Naive B cell (primary cell): Measurements from ENCODE around the gene TAGAP. TPM values are rescaled to one million over a fixed set of nuclear protein-coding genes. Genes with fewer than 3 reads are reported as not detected.
"Not testable (repeated sequence)": the region's sequence is repeated elsewhere in the genome, so short reads cannot be mapped to it uniquely, and the experiment has no call there.

Experiments used
- ATAC-seq, 2 donors: fragments of 150-1000 bp; cut with Tn5 transposase; 2 replicates each; pipeline ENCODE4 v1.10.0; 2021; ENCODE audit warnings: low read depth in 2 of 2, mild to moderate bottlenecking in 2 of 2, moderate library complexity in 2 of 2
- DNase-seq: peaks from one replicate; pipeline ENCODE4 v3.0.0; 2022
- H3K27ac Mint-ChIP-seq, 6 donors: one replicate each; pipeline ENCODE4 v1.8.0; 2020 to 2022; ENCODE audit warnings: mild to moderate bottlenecking in 6 of 6, mixed read lengths in 6 of 6, moderate library complexity in 5 of 6, inconsistent platforms in 2 of 6
- H3K27me3 Mint-ChIP-seq, 3 donors: one replicate each; pipeline ENCODE4 v1.8.0; 2021 to 2022; ENCODE audit warnings: mixed read lengths in 3 of 3, mild to moderate bottlenecking in 1 of 3
- H3K36me3 Mint-ChIP-seq, 2 donors: one replicate each; pipeline ENCODE4 v1.8.0; 2020 to 2022; ENCODE audit warnings: mixed read lengths in 2 of 2, inconsistent platforms in 1 of 2, mild to moderate bottlenecking in 1 of 2
- H3K4me1 Mint-ChIP-seq, 3 donors: one replicate each; pipeline ENCODE4 v1.8.0; 2020 to 2022; ENCODE audit warnings: mixed read lengths in 3 of 3, inconsistent platforms in 1 of 3, mild to moderate bottlenecking in 1 of 3, moderate library complexity in 1 of 3
- H3K4me3 Mint-ChIP-seq, 8 donors: one replicate each; pipeline ENCODE4 v1.8.0; 2020 to 2022; ENCODE audit warnings: mild to moderate bottlenecking in 8 of 8, mixed read lengths in 8 of 8, moderate library complexity in 8 of 8, inconsistent platforms in 2 of 8
- H3K9me3 Mint-ChIP-seq, 7 donors: one replicate each; pipeline ENCODE4 v1.8.0; 2020 to 2022; ENCODE audit warnings: mixed read lengths in 7 of 7, mild to moderate bottlenecking in 5 of 7, inconsistent platforms in 2 of 7, moderate library complexity in 1 of 7
- polyA plus RNA-seq, 6 donors: library from polyadenylated mRNA; unstranded; fragments of 300-500 nt; fragmentation: Illumina TruSeq; gene quantifications; one replicate each; pipeline ENCODE4 v1.2.3, GENCODE V29; 2021; ENCODE audit warnings: low read depth in 6 of 6

TAGAP gene
- polyA plus RNA-seq, 6 donors from 2014 or later: 259 to 433 (median 379) TPM

DNA sequence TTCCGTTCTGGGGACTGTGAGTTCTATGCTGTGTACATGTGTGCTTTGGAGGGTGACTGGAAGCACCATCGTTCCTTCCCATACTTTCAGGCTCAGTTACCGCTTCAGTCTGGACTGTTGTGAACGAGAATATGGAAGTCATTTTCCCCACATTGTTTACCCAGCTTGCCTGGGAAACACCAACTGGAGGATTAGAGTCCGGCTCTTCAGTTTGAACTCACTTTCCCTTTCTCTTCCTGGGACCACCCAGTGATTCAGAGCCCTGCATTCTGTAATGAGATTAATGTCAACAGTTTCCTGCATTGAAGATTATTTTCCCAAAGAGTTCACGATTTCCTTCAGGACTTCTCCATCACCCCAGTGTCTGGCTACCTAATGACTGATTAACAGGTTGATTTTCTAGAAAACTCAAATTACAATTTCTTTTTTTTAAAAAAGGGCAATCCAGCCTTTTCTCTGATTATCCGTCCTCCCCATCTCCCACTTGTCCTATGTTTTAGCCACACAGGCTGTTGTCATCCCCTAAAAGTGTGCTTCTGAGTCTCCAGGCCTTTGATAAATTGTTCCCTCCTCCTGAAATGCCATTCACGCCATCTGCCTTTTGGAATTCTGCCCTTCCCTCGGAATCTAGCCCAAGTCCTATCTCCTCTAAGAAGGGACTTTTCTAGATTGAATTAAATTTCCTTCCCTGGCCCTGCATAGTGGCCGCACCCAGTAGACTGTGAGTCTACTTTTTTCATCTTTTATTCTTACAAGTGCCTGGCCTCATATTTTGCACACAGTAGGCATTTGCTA, 3.3 kb upstream of the TAGAP start:
- peak overlapping the region in 2 of 8 donors; percentile 32 to 47 for H3K4me3 Mint-ChIP-seq
- H3K36me3 Mint-ChIP-seq: peaks cover 3 to 15% of the 10 kb centered on the region in 2 donors
- H3K9me3 Mint-ChIP-seq: no peaks in the 10 kb centered on the region
- peaks cover 23 to 41% (median 40%) of the 10 kb centered on the region in 3 donors for H3K4me1 Mint-ChIP-seq
- peak overlapping the region in 4 of 6 donors; percentile 7 to 90 (median 50) for H3K27ac Mint-ChIP-seq
- no peaks in the 10 kb centered on the region for H3K27me3 Mint-ChIP-seq
- no peak for ATAC-seq
- no peak for DNase-seq

- no peak for ATAC-seq
- H3K36me3 Mint-ChIP-seq: peaks cover 23 to 33% of the 10 kb centered on the region in 2 donors
- peak overlapping the region in 7 of 8 donors; percentile 92 to 100 (median 99) for H3K4me3 Mint-ChIP-seq
- no peaks in the 10 kb centered on the region for H3K9me3 Mint-ChIP-seq
- H3K27me3 Mint-ChIP-seq: no peaks in the 10 kb centered on the region
- H3K27ac Mint-ChIP-seq: peak overlapping the region; percentile 99 to 100 (median 100)
- no peak for DNase-seq
- H3K4me1 Mint-ChIP-seq: peaks cover 37 to 50% (median 46%) of the 10 kb centered on the region in 3 donors
Measured at GRCh38 chr6:159045801-159046200, 1.0 kb upstream of the TAGAP start.

GRCh38 chr6:159043947-159044346, 844 bp downstream of the TAGAP start:
- ATAC-seq: no peak
- H3K4me1 Mint-ChIP-seq: peaks cover 45 to 64% (median 64%) of the 10 kb centered on the region in 3 donors
- no peak for DNase-seq
- H3K27me3 Mint-ChIP-seq: no peaks in the 10 kb centered on the region
- peaks cover 26 to 42% of the 10 kb centered on the region in 2 donors for H3K36me3 Mint-ChIP-seq
- H3K9me3 Mint-ChIP-seq: no peaks in the 10 kb centered on the region
- peak overlapping the region; percentile 92 to 100 (median 100) for H3K4me3 Mint-ChIP-seq
- peak overlapping the region; percentile 99 to 100 (median 100) for H3K27ac Mint-ChIP-seq

DNA sequence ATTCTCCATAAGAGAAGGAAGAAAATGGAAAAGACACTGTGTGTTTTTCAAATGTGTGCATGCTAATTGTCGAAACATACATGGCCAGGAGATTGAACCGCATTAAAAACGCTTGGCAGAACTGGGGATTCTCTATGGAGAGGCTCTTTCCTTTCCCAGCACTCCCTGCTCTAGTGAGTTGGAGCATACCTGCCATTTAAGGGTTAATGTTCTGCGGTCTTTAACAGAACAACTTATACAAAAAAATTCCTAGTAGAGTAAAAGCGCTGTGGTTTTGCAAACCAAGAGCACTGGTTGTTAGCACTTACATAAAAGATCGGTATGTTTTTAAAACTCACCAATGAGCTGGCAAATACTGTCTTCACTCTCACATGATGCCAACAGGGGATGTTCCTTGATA, 1.5 kb downstream of the TAGAP start:
- Mint-ChIP-seq H3K36me3 (peaks cover 31 to 46% of the 10 kb centered on the region in 2 donors), H3K4me1 (peaks cover 48 to 70% (median 67%) of the 10 kb centered on the region in 3 donors), H3K27me3 (no peaks in the 10 kb centered on the region), H3K4me3 (peak overlapping the region; percentile 92 to 100 (median 100)), H3K9me3 (no peaks in the 10 kb centered on the region), H3K27ac (peak overlapping the region; percentile 99 to 100 (median 100))
- ATAC-seq (no peak), DNase-seq (no peak)

DNA sequence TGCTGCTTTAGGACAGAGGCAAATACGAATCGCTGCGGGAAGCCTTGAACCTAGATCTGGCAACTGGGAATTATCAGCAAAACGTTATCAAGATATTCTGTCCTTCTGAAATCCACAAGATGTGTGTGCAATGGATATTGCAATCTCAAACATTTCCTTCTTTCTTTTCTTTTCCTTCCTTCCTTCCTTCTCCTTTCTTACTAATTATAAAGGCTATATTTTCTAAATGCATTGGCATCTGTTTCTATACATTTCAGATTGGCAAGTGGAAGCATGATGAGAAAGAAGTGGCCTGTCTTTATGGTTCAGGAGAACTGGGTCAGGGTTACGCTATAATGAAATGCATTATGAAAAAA, 2.0 kb downstream of the TAGAP start:
- DNase-seq: no peak
- H3K27ac Mint-ChIP-seq: peak overlapping the region; percentile 99 to 100 (median 100)
- no peak for ATAC-seq
- H3K27me3 Mint-ChIP-seq: no peaks in the 10 kb centered on the region
- no peaks in the 10 kb centered on the region for H3K9me3 Mint-ChIP-seq
- H3K4me3 Mint-ChIP-seq: peak overlapping the region; percentile 92 to 100 (median 100)
- peaks cover 32 to 46% of the 10 kb centered on the region in 2 donors for H3K36me3 Mint-ChIP-seq
- peaks cover 45 to 74% (median 65%) of the 10 kb centered on the region in 3 donors for H3K4me1 Mint-ChIP-seq

DNA sequence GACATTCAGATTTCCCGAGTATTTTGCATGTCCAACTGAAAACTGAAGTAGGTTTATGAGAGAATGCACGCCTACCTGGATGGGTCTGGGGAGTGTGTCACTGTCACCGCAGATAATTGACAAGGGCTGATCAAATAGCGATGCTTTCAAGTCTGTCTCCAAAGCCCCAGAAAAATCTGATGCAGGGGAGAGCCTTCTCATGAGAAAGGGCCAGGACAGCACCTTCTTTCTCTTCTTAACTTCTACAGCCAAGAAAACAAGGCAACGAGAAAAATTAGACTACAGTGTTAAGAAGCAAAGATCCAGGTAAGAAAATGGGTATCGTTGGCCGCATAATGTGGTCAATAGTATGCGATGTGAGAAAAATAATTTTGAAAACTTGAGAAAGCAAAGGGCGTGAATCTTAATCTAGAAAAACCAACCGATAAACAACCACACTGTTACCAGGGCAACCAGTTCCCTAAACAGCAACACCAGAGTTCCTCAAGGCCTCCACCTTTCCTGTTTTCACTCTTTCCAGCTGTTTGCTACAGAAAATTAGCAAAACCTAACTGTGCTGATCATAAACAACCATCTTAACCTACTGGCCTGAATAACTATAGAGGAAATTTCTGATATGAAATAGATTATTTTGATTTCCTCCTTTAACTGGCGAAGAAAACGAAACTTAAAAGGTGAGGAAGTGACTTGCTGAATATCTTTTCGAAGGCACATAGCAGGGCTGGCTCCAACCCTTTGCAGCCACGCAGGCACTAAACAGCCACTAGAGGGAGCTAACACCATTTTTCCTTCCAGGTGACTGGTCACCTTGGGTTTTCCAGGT, 2.6 kb downstream of the TAGAP start:
- no peaks in the 10 kb centered on the region for H3K9me3 Mint-ChIP-seq
- peak overlapping the region; percentile 92 to 100 (median 100) for H3K4me3 Mint-ChIP-seq
- peak; percentile 83 for DNase-seq

GRCh38 chr6:159041181-159041580, 3.6 kb downstream of the TAGAP start:
- no peaks in the 10 kb centered on the region for H3K27me3 Mint-ChIP-seq
- H3K4me3 Mint-ChIP-seq: peak overlapping the region; percentile 80 to 100 (median 99)
- ATAC-seq: no peak
- peaks cover 39 to 50% of the 10 kb centered on the region in 2 donors for H3K36me3 Mint-ChIP-seq
- H3K4me1 Mint-ChIP-seq: peaks cover 52 to 78% (median 70%) of the 10 kb centered on the region in 3 donors
- no peaks in the 10 kb centered on the region for H3K9me3 Mint-ChIP-seq
- no peak for DNase-seq
- H3K27ac Mint-ChIP-seq: peak overlapping the region; percentile 99 to 100 (median 100)

More for the DNA sequence above, 2.6 kb downstream of the TAGAP start:
- peak; percentile 51 to 54 for ATAC-seq
- Mint-ChIP-seq H3K4me1 (peaks cover 49 to 79% (median 69%) of the 10 kb centered on the region in 3 donors), H3K27me3 (no peaks in the 10 kb centered on the region), H3K27ac (peak overlapping the region; percentile 99 to 100 (median 100)), H3K36me3 (peaks cover 38 to 50% of the 10 kb centered on the region in 2 donors)

- no peaks in the 10 kb centered on the region for H3K27me3 Mint-ChIP-seq
- peaks cover 47 to 59% of the 10 kb centered on the region in 2 donors for H3K36me3 Mint-ChIP-seq
- no peaks in the 10 kb centered on the region for H3K9me3 Mint-ChIP-seq
- H3K4me1 Mint-ChIP-seq: peaks cover 53 to 78% (median 71%) of the 10 kb centered on the region in 3 donors
- peak overlapping the region; percentile 97 to 100 (median 100) for H3K27ac Mint-ChIP-seq
- ATAC-seq (no peak), DNase-seq (no peak)
- peak overlapping the region; percentile 81 to 100 (median 99) for H3K4me3 Mint-ChIP-seq
Measured at GRCh38 chr6:159039885-159040258, 4.9 kb downstream of the TAGAP start.

DNA sequence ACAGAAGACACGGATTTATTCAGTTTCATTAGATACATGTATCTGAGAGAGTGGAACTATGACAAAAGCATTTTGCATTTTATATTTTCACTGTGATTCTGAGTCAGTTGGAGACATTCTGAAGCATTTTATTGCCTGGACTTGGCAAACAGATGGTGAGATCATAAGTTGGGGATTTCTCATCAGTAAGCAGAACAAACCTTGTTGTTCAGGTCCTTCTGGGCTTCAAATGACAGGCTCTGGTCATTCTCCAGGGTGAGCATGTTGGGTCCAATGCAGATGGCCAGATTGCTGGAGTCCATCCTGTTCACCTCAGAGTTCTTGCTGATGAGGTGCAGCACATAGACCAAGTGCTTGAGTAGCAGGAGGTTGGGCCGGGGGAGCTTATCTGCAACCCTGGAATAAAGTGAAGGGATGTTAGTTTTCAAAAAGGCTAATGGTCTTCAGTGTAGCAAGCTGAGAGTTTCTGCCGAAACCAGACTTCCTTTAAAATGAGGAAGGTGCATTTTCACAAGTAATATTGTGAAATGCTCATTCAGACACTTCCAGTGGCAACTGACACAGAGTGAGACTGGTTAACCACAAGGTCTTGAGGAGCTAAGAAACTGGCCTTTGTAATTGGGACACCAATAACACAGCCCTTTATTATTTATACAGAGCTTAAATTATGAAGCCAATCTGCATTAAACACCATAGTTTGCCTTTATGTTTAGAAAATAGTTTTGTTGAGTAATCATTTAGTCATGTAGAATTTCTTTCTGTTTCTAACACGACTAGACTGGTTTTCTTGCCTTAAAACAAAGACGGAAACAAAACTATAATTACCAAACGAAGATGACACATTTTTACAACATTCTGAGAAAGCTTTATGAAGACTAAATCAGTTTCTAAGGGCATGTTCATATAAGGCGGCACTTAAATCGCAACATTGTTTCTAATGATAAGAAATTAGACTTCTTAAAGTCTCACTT, 5.6 kb downstream of the TAGAP start:
- Mint-ChIP-seq H3K4me1 (peaks cover 53 to 80% (median 73%) of the 10 kb centered on the region in 3 donors), H3K4me3 (peak overlapping the region; percentile 81 to 100 (median 94)), H3K27ac (peak overlapping the region; percentile 94 to 100 (median 99)), H3K36me3 (peaks cover 47 to 54% of the 10 kb centered on the region in 2 donors), H3K9me3 (no peaks in the 10 kb centered on the region), H3K27me3 (no peaks in the 10 kb centered on the region)
- DNase-seq (peak; percentile 73), ATAC-seq (peak; percentile 50 to 62)

- H3K9me3 Mint-ChIP-seq, H3K27me3 Mint-ChIP-seq, ATAC-seq, DNase-seq: not testable (repeated sequence)
- H3K27ac Mint-ChIP-seq: peak overlapping the region; percentile 91 to 100 (median 98)
- peak overlapping the region; percentile 37 to 100 (median 80) for H3K4me3 Mint-ChIP-seq
- H3K4me1 Mint-ChIP-seq: peaks cover 53 to 85% (median 76%) of the 10 kb centered on the region in 3 donors
- H3K36me3 Mint-ChIP-seq: peaks cover 47% of the 10 kb centered on the region in 2 donors
Measured at GRCh38 chr6:159038318-159038717, 6.5 kb downstream of the TAGAP start.

DNA sequence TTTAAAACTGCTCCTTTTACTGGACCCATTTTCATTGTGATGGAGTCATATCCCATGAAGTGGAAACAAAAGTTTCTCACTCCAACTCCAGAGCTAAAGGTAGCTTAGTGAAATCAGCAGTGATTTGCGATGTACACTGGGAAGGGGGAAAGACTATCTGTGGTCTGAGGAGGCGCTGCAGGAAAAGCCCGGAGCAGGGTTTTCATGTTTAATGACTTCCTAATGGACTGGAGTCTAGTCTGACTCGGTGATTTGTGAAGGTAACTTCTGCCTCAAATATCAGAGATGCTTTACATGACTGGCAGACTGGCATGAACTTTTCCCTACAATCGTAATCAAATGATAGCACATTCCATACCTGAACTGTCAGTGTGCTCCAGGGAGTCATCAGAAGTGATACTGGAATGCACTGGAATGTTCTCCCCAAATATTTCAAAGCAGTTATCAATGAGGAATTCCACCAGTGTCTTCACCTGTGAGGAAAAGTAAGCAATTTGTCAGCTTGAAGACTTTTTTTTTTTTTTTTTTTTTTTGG, 7.0 kb downstream of the TAGAP start:
- H3K9me3 Mint-ChIP-seq: no peaks in the 10 kb centered on the region
- no peaks in the 10 kb centered on the region for H3K27me3 Mint-ChIP-seq
- peak overlapping the region; percentile 4 to 100 (median 70) for H3K4me3 Mint-ChIP-seq
- peaks cover 52 to 85% (median 72%) of the 10 kb centered on the region in 3 donors for H3K4me1 Mint-ChIP-seq
- no peak for ATAC-seq
- DNase-seq: no peak
- peak overlapping the region; percentile 91 to 100 (median 98) for H3K27ac Mint-ChIP-seq
- peaks cover 42% of the 10 kb centered on the region in 2 donors for H3K36me3 Mint-ChIP-seq

DNA sequence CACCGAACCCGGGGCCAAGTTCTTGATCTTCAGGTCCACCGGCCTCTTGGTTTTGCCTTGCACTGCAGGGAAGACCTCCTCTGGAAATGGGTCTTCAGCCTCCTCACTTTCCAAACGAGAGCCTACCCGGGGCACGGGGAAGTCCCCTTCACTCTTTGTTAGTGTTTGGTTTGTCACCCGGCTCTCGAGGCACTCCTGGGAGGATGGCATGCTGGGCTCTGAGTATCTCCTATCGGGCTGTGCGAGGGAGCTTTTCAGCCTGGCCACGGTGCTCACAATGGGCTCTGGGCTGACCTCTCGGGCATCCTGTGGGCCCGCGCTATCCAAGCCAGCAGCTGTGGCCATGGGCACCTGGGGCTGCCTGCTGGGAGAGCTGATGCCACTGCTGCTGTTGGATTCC, 8.1 kb downstream of the TAGAP start:
- ATAC-seq (no peak), DNase-seq (no peak)
- no peaks in the 10 kb centered on the region for H3K27me3 Mint-ChIP-seq
- no peaks in the 10 kb centered on the region for H3K9me3 Mint-ChIP-seq
- H3K36me3 Mint-ChIP-seq: peaks cover 30% of the 10 kb centered on the region in 2 donors
- peak overlapping the region in 4 of 8 donors; percentile 33 to 55 (median 46) for H3K4me3 Mint-ChIP-seq
- H3K4me1 Mint-ChIP-seq: peaks cover 41 to 74% (median 60%) of the 10 kb centered on the region in 3 donors
- peak overlapping the region in 5 of 6 donors; percentile 43 to 99 (median 82) for H3K27ac Mint-ChIP-seq
